OCI-LY3 (cell line): Measurements from ENCODE around the gene HIPK2.

Source experiments
- CTCF ChIP-seq: fragments of 200-600, 300-600 bp; sonication (generic); IDR thresholded peaks from 2 replicates; pipeline ENCODE4 v1.5.1; 2014; ENCODE audit warnings: antibody characterized with exemption, low read length, low read depth
- EZH2phosphoT487 ChIP-seq: fragments of 200-600 bp; shearing (Covaris generic); IDR thresholded peaks from 2 replicates; pipeline ENCODE4 v1.6.1; 2018; ENCODE audit warnings: antibody characterized with exemption, mixed run types, low read depth

GRCh38 chr7:139676390-139676789 lies 101.4 kb downstream of the HIPK2 start:
- TF ChIP-seq CTCF = no peak
- TF ChIP-seq EZH2phosphoT487 = no peak
